ENCODE results near the gene NUP107. TPM values are rescaled to one million over a fixed set of nuclear protein-coding genes. Genes with fewer than 3 reads are reported as not detected.

The NUP107 gene
- total and polyA plus RNA-seq, 2 donors (not counting 1 experiment from before 2014, with no cell fraction given) = 23.2 to 77.3 TPM

- DNase-seq (no peak), ATAC-seq (ENCODE audit: low read depth) (no peak)
- Histone ChIP-seq H3K9ac (ENCODE audit: low read length) (no peak overlapping the region), H3K4me1 (ENCODE audit: control insufficient read depth in 2 of 2, insufficient read depth in 2 of 2, low read length in 2 of 2) (no peaks in the 10 kb centered on the region), H3K9me3 (ENCODE audit: control extremely low read depth in 1 of 3, control insufficient read depth in 2 of 3, insufficient read depth in 1 of 3, low read length in 2 of 3) (no peaks in the 10 kb centered on the region), H3K36me3 (replicated peaks in 1 of 2; ENCODE audit: control extremely low read depth in 1 of 2, control insufficient read depth in 1 of 2, extremely low read depth in 1 of 2, insufficient read depth in 2 of 2, low read length in 1 of 2) (peaks cover 20 to 46% of the 10 kb centered on the region in 2 experiments), H2AFZ (ENCODE audit: insufficient read depth, low read depth, low read length, poor library complexity, severe bottlenecking) (no peak overlapping the region), H3K27me3 (replicated peaks in 1 of 4; ENCODE audit: control extremely low read depth in 1 of 4, control insufficient read depth in 3 of 4, insufficient read depth in 4 of 4, low read length in 3 of 4) (no peaks in the 10 kb centered on the region), H3K4me2 (replicated peaks; ENCODE audit: low read depth, low read length, poor library complexity, severe bottlenecking) (no peak overlapping the region), H3K27ac (ENCODE audit: low read length in 2 of 2) (no peak overlapping the region), H4K20me1 (ENCODE audit: control insufficient read depth, insufficient read depth, low read length, poor library complexity, severe bottlenecking) (no peaks in the 10 kb centered on the region), H3K4me3 (ENCODE audit: control extremely low read depth in 1 of 5, extremely low read depth in 1 of 5, insufficient read depth in 1 of 5, low read depth in 2 of 5, low read length in 4 of 5) (no peak overlapping the region), H3K79me2 (ENCODE audit: control insufficient read depth, insufficient read depth, low read length) (no peaks in the 10 kb centered on the region)
- TF ChIP-seq EZH2 (IDR thresholded peaks at IDR 0.05; ENCODE audit: borderline replicate concordance, insufficient read depth, low read depth, low read length, poor library complexity, severe bottlenecking) (no peak), CTCF (IDR thresholded peaks at IDR 0.05) (no peak)
- no peaks in the 10 kb centered on the region for H3K4me1 Mint-ChIP-seq
- no peaks in the 10 kb centered on the region for H3K9me3 Mint-ChIP-seq (ENCODE audit: insufficient read depth)
- WGBS (ENCODE audit: insufficient coverage) = 100% methylated on average over 3 of the region's 4 CpGs
- CTCF ChIA-PET = no interaction called here
- POLR2A ChIA-PET = no interaction called here
- intact Hi-C loops (cut with micrococcal nuclease) = no loop called here
- no peak overlapping the region for H3K4me3 Mint-ChIP-seq
- H3K27ac Mint-ChIP-seq = no peak overlapping the region
- no peaks in the 10 kb centered on the region for H3K27me3 Mint-ChIP-seq
Observed at GRCh38 chr12:68733661-68734071, 46.9 kb downstream of the NUP107 start.

GRCh38 chr12:68739891-68740290, 53.1 kb downstream of the NUP107 start:
- Histone ChIP-seq H3K4me2 (replicated peaks; ENCODE audit: low read depth, low read length, poor library complexity, severe bottlenecking) (no peak overlapping the region), H4K20me1 (ENCODE audit: control insufficient read depth, insufficient read depth, low read length, poor library complexity, severe bottlenecking) (no peaks in the 10 kb centered on the region), H3K36me3 (replicated peaks in 1 of 2; ENCODE audit: control extremely low read depth in 1 of 2, control insufficient read depth in 1 of 2, extremely low read depth in 1 of 2, insufficient read depth in 2 of 2, low read length in 1 of 2) (peaks cover 4 to 24% of the 10 kb centered on the region in 2 experiments), H3K4me1 (ENCODE audit: control insufficient read depth in 2 of 2, insufficient read depth in 2 of 2, low read length in 2 of 2) (peaks cover 3 to 8% of the 10 kb centered on the region in 2 donors), H3K79me2 (ENCODE audit: control insufficient read depth, insufficient read depth, low read length) (no peaks in the 10 kb centered on the region), H2AFZ (ENCODE audit: insufficient read depth, low read depth, low read length, poor library complexity, severe bottlenecking) (no peak overlapping the region), H3K9ac (ENCODE audit: low read length) (no peak overlapping the region), H3K4me3 (ENCODE audit: control extremely low read depth in 1 of 5, extremely low read depth in 1 of 5, insufficient read depth in 1 of 5, low read depth in 2 of 5, low read length in 4 of 5) (no peak overlapping the region), H3K27ac (ENCODE audit: low read length in 2 of 2) (no peak overlapping the region), H3K9me3 (ENCODE audit: control extremely low read depth in 1 of 3, control insufficient read depth in 2 of 3, insufficient read depth in 1 of 3, low read length in 2 of 3) (no peaks in the 10 kb centered on the region), H3K27me3 (replicated peaks in 1 of 4; ENCODE audit: control extremely low read depth in 1 of 4, control insufficient read depth in 3 of 4, insufficient read depth in 4 of 4, low read length in 3 of 4) (no peaks in the 10 kb centered on the region)
- TF ChIP-seq EZH2 (IDR thresholded peaks at IDR 0.05; ENCODE audit: borderline replicate concordance, insufficient read depth, low read depth, low read length, poor library complexity, severe bottlenecking) (no peak), CTCF (IDR thresholded peaks at IDR 0.05) (no peak)
- no peak overlapping the region for H3K4me3 Mint-ChIP-seq
- CTCF ChIA-PET = interaction anchor here (0.5 kb wide), 1 partner anchor 1710 kb away, joined by 3 read pairs; no protein-coding TSS in a partner anchor
- no peaks in the 10 kb centered on the region for H3K27me3 Mint-ChIP-seq
- POLR2A ChIA-PET = interaction anchor here (0.7 kb wide), 1 partner anchor 162 kb away, joined by 3 read pairs; no protein-coding TSS in a partner anchor
- WGBS (ENCODE audit: insufficient coverage) = 96% methylated on average over 4 of the region's 6 CpGs
- ATAC-seq (ENCODE audit: low read depth) (no peak), DNase-seq (no peak)
- H3K9me3 Mint-ChIP-seq (ENCODE audit: insufficient read depth) = no peaks in the 10 kb centered on the region
- H3K4me1 Mint-ChIP-seq = peaks cover 14% of the 10 kb centered on the region
- no peak overlapping the region for H3K27ac Mint-ChIP-seq
- intact Hi-C loops (cut with micrococcal nuclease) = no loop called here
